HG02798 (cell line): ENCODE results near the gene PADI6.
A peak's percentile ranks its signal among the peaks of the same experiment; 100 is the strongest.
"Not testable (repeated sequence)": the region's sequence is repeated elsewhere in the genome, so short reads cannot be mapped to it uniquely, and the experiment has no call there.

ENCODE experiments used
- ATAC-seq: cut with Tn5 transposase; IDR thresholded peaks from one replicate; pipeline ENCODE4 v1.9.1; 2021; ENCODE audit warnings: mild to moderate bottlenecking; ENCODE audit not compliant: unreplicated experiment, poor library complexity

PADI6 gene

DNA sequence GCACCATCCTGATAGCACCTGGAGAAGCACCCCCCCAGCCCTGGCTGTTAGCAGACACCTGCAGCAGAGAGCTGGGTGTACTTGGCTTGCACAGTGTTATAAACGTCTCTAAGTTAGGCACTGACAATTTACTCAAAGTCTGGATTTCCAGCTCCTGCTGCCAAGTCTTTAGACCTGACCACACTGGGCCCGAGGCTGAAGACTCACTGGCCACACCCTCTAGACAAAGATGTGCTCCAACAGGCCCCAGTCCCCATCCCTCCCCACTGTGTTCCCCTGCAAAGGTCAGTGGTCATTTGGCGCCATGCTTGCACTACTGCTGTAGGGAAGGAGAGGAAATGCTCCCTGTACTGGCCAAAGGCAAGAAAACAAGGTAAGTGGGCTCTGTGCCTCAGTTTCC lies 31.1 kb downstream of the PADI6 start:
- ATAC-seq: no peak

- ATAC-seq: no peak
These were observed 32.2 kb downstream of the PADI6 start for GRCh38 chr1:17404034-17404684.

DNA sequence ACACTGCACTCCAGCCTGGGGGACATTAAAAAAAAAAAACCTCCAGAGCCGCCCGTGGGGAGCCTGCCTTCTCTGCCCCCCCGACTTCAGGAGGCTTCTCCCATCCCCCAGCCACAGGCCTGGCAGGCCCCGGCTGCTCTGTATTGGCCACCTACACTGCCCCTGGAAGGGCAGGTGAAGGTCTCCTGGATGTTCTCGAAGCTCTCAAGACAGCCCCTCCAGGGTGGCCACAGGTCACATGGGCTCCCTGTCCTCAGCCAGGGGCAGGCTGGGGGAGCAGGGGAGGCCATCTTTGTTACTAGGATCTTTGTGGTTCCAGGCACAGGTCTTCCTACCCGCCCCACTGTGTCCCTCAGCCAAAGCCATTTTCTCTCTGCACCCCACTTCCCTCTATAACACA lies 32.8 kb downstream of the PADI6 start:
- ATAC-seq: no peak

DNA sequence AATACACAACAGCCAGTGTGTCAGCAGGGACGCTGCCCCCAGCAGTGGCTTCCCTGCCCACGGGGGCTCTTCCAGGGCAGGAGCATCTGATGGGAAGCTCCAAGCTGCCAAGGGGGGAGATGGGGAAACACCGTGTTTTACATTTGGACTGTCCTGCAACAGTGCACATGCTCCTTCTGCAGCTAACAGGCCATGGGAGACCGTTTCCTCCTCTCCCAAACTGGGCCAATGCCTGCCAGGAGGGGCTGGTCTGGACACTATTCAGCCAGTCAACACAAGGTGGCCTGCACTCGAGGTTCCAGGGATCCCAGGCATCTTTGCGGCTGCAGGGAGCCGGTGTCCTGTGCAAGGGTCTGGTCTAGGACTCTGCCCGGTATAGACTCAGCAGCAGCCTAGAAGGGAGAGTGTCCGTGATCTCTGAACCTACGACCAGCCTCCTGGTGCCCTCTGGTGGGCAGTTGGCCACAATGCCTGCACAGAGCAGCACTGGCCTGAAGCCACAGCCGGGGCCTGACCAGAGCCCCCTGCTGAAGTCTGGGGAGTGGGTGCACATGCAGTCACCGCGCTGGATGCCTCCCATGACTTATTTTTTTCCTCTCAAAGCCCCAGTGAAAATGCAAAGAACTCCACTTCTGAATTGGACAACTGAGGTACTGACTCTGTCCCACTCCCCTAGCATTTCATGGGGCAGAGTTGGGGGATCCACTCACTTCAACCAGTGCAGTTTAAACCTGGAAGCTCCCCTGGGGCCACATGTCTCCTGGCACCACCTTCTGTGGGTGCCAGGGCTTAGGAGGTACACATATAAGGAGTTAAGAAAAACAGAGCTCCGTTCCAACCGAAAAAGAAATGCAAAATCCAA lies 34.1 kb downstream of the PADI6 start:
- peak; percentile 60 for ATAC-seq

GRCh38 chr1:17406760-17407475 lies 34.9 kb downstream of the PADI6 start:
- not testable (repeated sequence) for ATAC-seq

DNA sequence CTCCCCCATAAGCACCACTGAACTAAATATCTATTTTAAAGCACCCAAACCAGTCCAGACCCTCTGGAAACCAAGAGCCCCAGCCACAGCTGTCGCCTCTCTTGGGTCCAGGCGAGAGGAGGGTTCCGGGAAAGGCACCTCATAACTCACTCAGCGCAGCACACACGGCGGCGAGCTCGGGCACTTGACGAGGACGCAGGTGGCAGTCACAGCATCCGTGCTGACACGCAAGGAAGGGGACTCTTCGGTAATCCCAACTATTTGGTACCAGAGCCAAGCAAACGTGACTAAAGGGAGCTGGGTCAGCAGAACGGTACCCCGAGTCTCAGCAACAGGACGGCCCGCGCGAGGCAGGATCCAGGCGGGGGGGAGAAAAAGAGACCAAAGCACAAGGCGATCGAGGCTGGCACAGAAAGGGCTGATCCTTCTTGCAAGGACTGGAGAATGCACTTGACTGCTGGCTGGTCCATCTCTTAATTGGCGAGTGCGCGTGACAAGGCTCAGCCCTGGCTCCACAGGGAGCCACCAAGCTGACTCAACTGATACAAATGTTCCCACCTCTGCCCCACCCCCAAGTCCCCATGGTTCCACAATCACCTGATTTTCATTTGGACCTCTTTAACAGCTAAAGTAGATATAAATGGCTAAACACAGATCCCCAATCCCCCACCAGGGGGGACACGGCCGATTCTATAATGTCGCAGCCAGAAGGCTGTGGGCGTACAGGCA lies 36.0 kb downstream of the PADI6 start:
- ATAC-seq: not testable (repeated sequence)

GRCh38 chr1:17409391-17409811 lies 37.4 kb downstream of the PADI6 start:
- no peak for ATAC-seq

GRCh38 chr1:17412093-17412870 lies 40.3 kb downstream of the PADI6 start:
- ATAC-seq: no peak

- no peak for ATAC-seq
These were observed 42.0 kb downstream of the PADI6 start for GRCh38 chr1:17414022-17414421.

GRCh38 chr1:17416389-17416788 lies 44.4 kb downstream of the PADI6 start:
- ATAC-seq: no peak

- peak; percentile 45 for ATAC-seq
These were observed 47.8 kb downstream of the PADI6 start for GRCh38 chr1:17419626-17420328.

GRCh38 chr1:17420391-17420918 lies 48.5 kb downstream of the PADI6 start:
- no peak for ATAC-seq

DNA sequence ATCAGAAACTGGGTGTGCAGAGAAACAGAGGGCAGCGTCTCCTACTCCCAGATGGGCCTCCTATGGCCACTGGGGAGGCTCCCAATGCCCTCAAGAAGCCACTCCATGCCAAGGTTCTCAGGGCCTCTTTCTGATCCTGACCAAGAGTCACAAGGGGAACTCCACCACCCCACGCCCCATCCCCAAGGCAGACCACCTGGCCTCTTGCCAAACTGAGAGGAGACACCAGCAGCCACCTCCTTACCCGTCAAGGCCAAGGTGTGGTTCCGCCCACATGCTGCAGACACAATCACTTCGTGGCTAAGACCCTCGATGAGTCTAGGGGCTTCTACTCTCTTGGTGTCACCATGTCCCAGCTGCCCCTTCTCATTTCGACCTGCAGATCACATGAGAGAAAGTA lies 50.5 kb downstream of the PADI6 start:
- no peak for ATAC-seq

- no peak for ATAC-seq
These were observed 51.8 kb downstream of the PADI6 start for GRCh38 chr1:17423781-17424245.

- no peak for ATAC-seq
These were observed 54.0 kb downstream of the PADI6 start for GRCh38 chr1:17425806-17426600.

DNA sequence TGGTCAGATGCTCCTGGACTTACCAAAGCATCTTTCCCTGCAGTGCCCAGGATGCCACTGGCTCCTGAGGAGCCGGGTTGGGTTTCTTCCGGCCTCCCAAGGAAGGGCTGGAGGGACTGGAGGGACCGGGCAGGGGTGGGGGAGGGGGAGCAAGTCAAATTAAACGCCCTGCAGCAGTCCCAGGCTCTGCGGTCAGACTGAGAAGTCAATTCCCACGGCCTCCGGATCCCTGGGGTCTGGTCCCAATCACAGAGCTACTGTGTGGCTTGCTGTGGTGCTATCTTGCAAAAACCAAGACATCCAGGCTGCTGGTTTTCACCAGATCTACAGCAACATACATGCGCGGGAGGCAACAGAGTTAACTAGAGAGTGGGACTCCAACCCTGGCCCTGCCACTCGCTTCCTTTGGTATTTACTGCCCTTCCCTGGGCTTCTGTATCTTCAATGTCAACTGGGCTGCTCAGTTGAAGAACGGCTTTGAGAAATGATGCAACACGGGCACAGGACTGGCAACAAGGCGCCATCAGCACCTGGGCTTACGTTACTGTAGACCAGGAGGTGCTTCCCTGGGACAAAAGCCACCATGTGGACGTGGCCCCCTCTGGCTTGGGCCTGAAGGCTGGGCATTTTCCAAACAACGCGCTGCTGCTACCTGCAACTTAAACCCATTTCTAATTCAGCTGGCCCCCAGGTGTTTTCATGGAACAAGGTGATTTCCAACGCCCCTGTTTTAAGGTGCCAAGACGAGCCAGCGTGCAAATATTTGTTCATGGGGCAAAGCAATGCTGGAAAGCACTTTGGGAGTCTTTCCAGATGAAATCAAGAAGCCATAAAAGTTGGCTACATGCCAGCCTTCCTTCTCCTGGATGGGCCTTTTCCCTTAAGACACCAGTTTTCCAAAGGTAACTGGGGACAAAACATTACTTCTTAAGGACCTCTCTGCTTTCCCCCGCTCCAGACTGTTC lies 56.0 kb downstream of the PADI6 start:
- ATAC-seq: no peak

- no peak for ATAC-seq
These were observed 57.2 kb downstream of the PADI6 start for GRCh38 chr1:17429183-17429582.
